Adrenal gland (tissue), 12 donors: Measurements from ENCODE around the gene PUSL1. TPM values are rescaled to one million over a fixed set of nuclear protein-coding genes. Genes with fewer than 3 reads are reported as not detected.
A peak's percentile ranks its signal among the peaks of the same experiment; 100 is the strongest.

Experiments
- DNase-seq, 7 donors: peaks; one replicate each; pipeline ENCODE4 v3.0.0-alpha.2; 2019 to 2020
- H3K27ac ChIP-seq, 5 donors: fragments of 200-600 bp; sonication (generic) in 4 of 5; 1 replicate in 3 of 5; 2 replicates in 2 of 5; pipeline versions ENCODE4 v1.5.1 to v1.8.0; 2016 to 2020; ENCODE audit warnings: mild to moderate bottlenecking in 1 of 5
- H3K27me3 ChIP-seq: fragments of 200-600 bp; 2 replicates; pipeline ENCODE4 v1.8.0; 2021
- H3K36me3 ChIP-seq, 2 donors: fragments of 200-600 bp; replicated peaks in 1 of 2; 1 replicate in 1 of 2; 2 replicates in 1 of 2; pipeline versions ENCODE4 v1.5.1 to v1.8.0; 2018 to 2022
- H3K4me1 ChIP-seq, 2 donors: fragments of 200-600 bp; replicated peaks in 1 of 2; 1 replicate in 1 of 2; 2 replicates in 1 of 2; pipeline versions ENCODE4 v1.5.1 to v1.8.0; 2018 to 2021
- H3K4me3 ChIP-seq, 4 donors: fragments of 200-600 bp; sonication (generic) in 3 of 4; one replicate each; pipeline ENCODE4 v1.5.1; 2016 to 2018
- H3K9me3 ChIP-seq, 3 donors: fragments of 200-600 bp; sonication (generic) in 1 of 3; replicated peaks in 1 of 3; 1 replicate in 2 of 3; 2 replicates in 1 of 3; pipeline versions ENCODE4 v1.5.1 to v1.8.0; 2016 to 2021
- CTCF ChIP-seq, 6 experiments: fragments of 450-650 bp in 4 of 6; fragments of 200-600 bp in 2 of 6; sonication (generic) in 1 of 6; IDR thresholded peaks; 1 replicate in 5 of 6; 2 replicates in 1 of 6; pipeline versions ENCODE4 v1.5.1 to v1.8.0; 2016 to 2021; ENCODE audit warnings: antibody characterized with exemption in 6 of 6, mild to moderate bottlenecking in 2 of 6, moderate library complexity in 1 of 6
- POLR2A ChIP-seq, 2 donors: fragments of 450-650 bp; IDR thresholded peaks; one replicate each; pipeline ENCODE4 v1.6.1; 2017; ENCODE audit warnings: antibody characterized with exemption in 2 of 2, mild to moderate bottlenecking in 2 of 2, moderate library complexity in 1 of 2
- WGBS, 4 donors: extraction: QIAGEN DNeasy Blood & Tissue Kit in 2 of 4; methylation state at CpG; one replicate each; pipeline versions ENCODE4 v1.1.5 to v1.1.7; 2013 to 2017; 5-methylcytosine and 5-hydroxymethylcytosine counted together
- intact Hi-C, 2 donors: fragments of 100-400 bp; cut with DNase I; formaldehyde crosslinking; loops; one replicate each; pipeline versions ENCODE4 v1.14.1 to v1.15.0; 2022 to 2023
- polyA plus RNA-seq, 3 donors: library from polyadenylated mRNA; stranded (reverse); fragments of 200-250 nt in 2 of 3; fragments of 350-450 nt in 1 of 3; fragmentation: Illumina TruSeq in 1 of 3; extraction: RNeasy Lipid Tissue Mini Kit (QIAGEN cat#74804) in 1 of 3; gene quantifications; one replicate each; pipeline ENCODE4 v1.2.3, GENCODE V29; 2013 to 2014
- total RNA-seq, 9 donors: library from RNA; depleted of rRNA in 4 of 9; stranded (reverse); fragments of >200 nt in 4 of 9; fragments of 120-200 nt in 1 of 9; fragmentation: NEBNext Ultra II Directional in 1 of 9; extraction: Animal tissue kit (Norgen Biotek cat#: 25700) in 1 of 9; gene quantifications; one replicate each; pipeline versions ENCODE4 v1.1.0 to v1.2.4, GENCODE V29; 2013 to 2023
- donor health status: healthy with polysubstance abuse.
- donor health status: Bipolar disorder and iron deficiency.
- donor health status: DM: yes; HTN: yes; CAD: no.
- donor health status: DM: no; HTN: no; CAD: no.
- donor health status: DM: no; HTN: no; CAD: no.
- donor health status: DM: yes; HTN: yes; CAD: no.

The PUSL1 gene
- total and polyA plus RNA-seq, 12 donors = 2.5 to 43.8 (median 26.1) TPM

DNA sequence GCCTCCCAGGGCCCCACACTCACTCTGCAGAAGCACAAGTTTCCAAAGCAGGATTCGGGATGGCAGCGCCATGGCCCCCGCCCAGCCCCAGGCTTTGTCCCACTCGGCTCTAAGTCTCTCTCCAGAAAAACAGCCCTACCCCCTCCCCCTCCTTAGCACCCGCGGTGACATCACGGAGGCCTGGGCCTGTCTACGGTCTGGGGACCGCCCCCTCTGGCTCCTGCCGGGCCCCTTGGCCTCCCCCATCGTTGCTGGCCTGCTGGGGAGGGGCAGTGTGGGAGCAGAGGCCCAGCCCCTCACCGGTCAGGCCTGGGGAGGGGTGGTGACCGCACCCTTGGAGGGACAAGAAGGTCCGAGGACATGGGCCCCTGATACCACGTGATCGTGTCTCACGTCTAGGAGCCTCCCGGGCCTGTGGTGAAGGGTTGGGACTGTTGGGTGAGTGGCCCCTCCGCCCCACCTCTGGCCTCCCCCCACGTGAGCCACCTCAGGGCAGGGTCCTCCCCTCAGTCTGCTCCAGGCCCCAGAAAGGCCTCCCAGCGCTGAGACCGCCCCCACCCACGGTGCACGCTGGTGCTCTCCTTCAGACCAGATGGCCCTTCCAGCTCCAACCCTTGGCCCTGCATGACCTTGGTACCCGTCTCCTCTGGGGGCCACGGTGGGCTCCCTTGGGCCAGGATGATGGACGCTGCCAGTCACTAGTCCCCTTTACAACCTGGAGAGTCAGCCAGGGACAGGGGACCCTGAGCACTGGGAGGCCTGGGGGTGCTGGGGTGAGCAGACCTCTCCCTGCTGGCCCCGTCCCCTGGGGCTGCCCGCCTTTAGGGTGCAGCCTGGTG, 50.3 kb downstream of the PUSL1 start, which contains the start of gene MXRA8:
Gene MXRA8 (minus strand): TSS at position 123 of the 839 bp plus-strand sequence. CDS start 51 bp downstream, at position 72.
- H3K4me1 ChIP-seq = peaks cover 0 to 4% of the 10 kb centered on the region in 2 donors
- peaks cover 13% of the 10 kb centered on the region for H3K27me3 ChIP-seq
- peak within 1 kb of the TSS in 3 of 5 donors; percentile 67 to 87 (median 72) for H3K27ac ChIP-seq
- 23 to 47% (median 32%) methylated on average over 10 to 29 of the region's 29 CpGs for WGBS, 4 donors
- H3K4me3 ChIP-seq = peak within 1 kb of the TSS in 1 of 4 donors; percentile 51
- peak in 4 of 7 donors; percentile 28 to 52 (median 42) for DNase-seq
- intact Hi-C loops = no loop called here
- TF ChIP-seq CTCF (IDR thresholded peaks at IDR 0.05) (no peak), POLR2A (IDR thresholded peaks at IDR 0.05) (no peak)
- H3K36me3 ChIP-seq = no peaks in the 10 kb centered on the region
- no peaks in the 10 kb centered on the region for H3K9me3 ChIP-seq

GRCh38 chr1:1359308-1359663, 50.9 kb downstream of the PUSL1 start:
- Histone ChIP-seq H3K27me3 (peaks cover 7% of the 10 kb centered on the region), H3K27ac (peak overlapping the region in 3 of 5 donors; percentile 67 to 87 (median 72)), H3K36me3 (no peaks in the 10 kb centered on the region), H3K4me1 (peaks cover 0 to 4% of the 10 kb centered on the region in 2 donors), H3K9me3 (no peaks in the 10 kb centered on the region), H3K4me3 (no peak overlapping the region)
- WGBS, 4 donors = 50 to 60% (median 57%) methylated on average over 5 to 6 of the region's 6 CpGs
- TF ChIP-seq CTCF (IDR thresholded peaks at IDR 0.05) (no peak), POLR2A (IDR thresholded peaks at IDR 0.05) (no peak)
- DNase-seq = no peak
- intact Hi-C loops = no loop called here

GRCh38 chr1:1359664-1360468, 51.5 kb downstream of the PUSL1 start:
- peak in 2 of 7 donors; percentile 4 to 9 for DNase-seq
- intact Hi-C loops = no loop called here
- H3K4me3 ChIP-seq = no peak overlapping the region
- 40 to 48% (median 47%) methylated on average over 14 to 28 of the region's 28 CpGs for WGBS, 4 donors
- peaks cover 0 to 4% of the 10 kb centered on the region in 2 donors for H3K4me1 ChIP-seq
- no peaks in the 10 kb centered on the region for H3K36me3 ChIP-seq
- H3K27ac ChIP-seq = peak overlapping the region in 4 of 5 donors; percentile 16 to 87 (median 70)
- H3K9me3 ChIP-seq = no peaks in the 10 kb centered on the region
- H3K27me3 ChIP-seq = peaks cover under 1% of the 10 kb centered on the region
- no peak for TF ChIP-seq POLR2A (IDR thresholded peaks at IDR 0.05)
- TF ChIP-seq CTCF (IDR thresholded peaks at IDR 0.05) = no peak
